Cerebellar cortex (tissue), 1 donor: ENCODE results near the gene ARSG.

Experiments used
- DNase-seq: peaks from one replicate; pipeline ENCODE4 v3.0.0-alpha.2; 2015; ENCODE audit warnings: low spot score

The ARSG gene

GRCh38 chr17:68378268-68379176 is 87.2 kb downstream of the ARSG start:
- DNase-seq, result peak; percentile 78

- DNase-seq, result no peak
Observed at GRCh38 chr17:68379177-68379510, 87.8 kb downstream of the ARSG start.

DNA sequence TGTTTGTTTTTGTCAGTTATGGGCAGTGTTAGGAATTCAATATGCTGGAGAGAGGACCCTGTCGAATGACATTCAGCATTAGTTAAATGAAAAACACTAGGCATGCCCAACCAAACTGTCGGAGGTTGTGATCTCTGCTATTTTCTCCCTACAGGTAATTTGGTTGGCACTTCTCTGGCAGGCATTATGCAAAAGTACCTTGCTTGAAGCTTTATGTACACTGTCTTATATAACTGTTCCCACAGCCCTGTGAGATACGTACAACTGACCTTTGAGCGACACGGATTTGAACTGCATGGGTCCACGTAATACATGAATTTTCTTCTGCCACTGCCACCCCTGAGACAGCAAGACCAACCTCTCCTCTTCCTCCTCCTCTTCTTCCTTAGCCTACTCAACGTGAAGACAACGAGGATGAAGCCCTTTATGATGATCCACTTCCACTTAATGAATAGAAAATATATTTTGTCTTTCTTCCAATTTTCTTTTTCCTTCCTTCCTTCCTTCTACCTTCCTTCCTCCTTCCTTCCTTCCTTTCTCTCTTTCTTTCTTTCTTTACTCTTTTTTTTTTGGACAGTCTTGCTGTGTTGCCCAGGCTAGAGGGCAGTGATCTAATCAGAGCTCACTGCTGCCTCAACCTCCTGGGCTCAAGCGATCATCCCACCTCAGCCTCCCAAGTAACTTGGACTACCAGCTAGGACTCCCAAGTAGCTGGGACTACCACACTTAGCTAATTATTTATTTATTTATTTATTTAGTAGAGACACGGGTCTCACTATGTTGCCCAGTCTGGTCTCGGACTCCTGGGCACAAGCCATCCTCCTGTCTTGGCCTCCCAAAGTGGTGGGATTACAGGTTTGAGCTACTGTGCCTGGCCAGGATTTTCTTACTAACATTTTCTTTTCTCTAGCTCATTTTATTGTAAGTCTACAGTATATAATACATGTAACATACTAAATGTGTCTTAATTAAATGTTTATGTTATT is 88.7 kb downstream of the ARSG start:
- no peak for DNase-seq

- no peak for DNase-seq
Observed at GRCh38 chr17:68381076-68381900, 90.0 kb downstream of the ARSG start.

DNA sequence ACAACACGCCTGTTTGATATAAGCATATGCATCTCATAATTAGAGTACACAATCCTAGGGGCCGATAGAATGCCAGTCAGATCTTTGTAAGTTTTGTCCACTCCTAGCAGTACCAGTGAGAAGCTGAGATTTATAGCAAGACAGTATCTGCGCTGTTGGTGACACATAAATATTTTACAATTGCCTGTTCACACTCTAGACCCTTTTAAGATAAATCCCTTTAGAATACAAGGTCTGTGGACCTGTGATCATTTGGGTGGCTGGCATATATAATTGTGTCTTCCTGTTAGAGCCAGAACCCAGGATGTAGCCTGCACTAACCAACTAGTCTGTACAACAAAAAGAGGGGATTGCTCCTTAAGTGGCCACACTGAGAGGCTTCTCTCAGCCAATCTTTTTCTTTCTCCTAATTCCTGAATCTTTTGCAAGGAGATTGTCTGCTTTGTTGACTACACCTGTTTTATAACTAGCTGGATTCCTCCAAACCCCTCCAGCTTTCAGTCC is 91.3 kb downstream of the ARSG start:
- DNase-seq, result no peak

GRCh38 chr17:68383120-68383442 is 91.8 kb downstream of the ARSG start:
- no peak for DNase-seq

DNA sequence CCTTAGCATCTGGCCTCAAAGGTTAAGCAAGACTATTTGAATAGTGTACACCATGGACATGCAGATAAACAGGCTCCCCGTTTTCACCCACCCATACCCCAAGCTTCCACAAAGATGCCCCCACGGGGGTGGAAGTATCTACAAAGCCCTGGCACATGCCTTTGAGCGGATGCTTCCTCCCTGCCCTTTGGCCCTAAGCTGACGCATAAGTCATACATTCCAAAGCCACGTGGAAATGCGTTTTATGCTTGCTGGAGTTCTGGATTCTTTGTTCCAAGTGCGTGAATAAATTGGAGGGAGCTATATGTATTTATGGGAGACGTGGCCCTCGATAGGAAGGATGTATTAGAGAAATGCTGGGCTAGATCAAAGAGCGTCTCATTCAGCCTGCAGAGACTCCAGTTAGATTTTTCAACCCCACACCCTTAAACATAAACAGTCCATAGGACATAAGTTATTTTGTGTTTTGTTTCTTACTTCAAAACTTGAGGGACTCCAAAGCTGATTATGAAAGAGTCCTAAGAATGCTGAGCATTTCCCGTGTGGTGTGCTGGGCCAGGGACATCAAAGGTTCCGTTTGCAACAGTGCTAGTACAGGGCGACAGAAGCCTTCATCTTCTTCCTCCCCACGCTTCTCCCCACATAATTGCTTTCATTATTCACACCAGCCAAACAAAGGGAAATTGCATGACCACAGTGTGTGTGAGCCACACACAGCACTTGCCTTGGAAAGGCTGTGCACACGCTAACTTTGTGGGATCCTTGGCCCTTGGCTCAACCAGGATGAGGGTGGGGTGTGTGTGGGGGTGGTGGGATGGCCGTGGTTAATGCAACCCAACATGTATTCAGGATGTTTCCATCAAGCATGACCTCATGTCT is 92.4 kb downstream of the ARSG start:
- no peak for DNase-seq

GRCh38 chr17:68384471-68384870 is 93.2 kb downstream of the ARSG start:
- no peak for DNase-seq

- DNase-seq, result no peak
Observed at GRCh38 chr17:68384941-68385340, 93.6 kb downstream of the ARSG start.

DNA sequence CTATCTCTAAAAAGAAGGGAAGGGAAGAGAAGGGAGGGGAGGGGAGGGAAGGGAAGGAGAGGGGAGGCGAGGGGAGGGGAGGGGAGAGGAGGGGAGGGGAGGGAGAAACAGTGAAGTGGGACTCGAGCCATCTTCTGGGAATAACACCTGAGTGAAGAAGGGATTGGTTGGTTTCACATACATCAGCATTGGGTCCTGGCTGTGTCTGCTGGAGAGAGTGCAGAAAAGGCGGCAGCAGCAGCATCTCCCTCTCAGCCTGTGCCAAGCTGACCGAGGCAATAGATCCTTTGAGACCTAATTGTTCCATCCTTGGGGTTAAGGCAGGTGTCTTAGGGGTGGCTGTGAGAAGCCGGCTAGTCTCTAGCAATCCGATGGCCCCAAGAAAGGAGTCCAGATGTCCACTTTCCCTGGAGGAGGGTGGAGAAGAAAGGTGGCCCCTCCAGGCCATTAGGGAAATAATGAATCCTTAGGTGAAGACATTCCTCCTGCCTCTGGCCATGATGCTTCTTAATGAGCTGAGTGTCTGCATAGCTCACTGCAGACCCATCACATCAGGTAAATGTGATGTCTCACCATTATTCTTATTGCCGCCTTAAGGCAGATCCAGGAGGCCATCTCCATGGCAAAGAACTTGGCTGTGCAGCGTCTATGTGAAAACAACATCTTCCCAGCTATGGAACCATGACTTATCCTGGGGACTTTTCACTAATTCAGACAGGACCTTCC is 94.4 kb downstream of the ARSG start:
- DNase-seq, result no peak

DNA sequence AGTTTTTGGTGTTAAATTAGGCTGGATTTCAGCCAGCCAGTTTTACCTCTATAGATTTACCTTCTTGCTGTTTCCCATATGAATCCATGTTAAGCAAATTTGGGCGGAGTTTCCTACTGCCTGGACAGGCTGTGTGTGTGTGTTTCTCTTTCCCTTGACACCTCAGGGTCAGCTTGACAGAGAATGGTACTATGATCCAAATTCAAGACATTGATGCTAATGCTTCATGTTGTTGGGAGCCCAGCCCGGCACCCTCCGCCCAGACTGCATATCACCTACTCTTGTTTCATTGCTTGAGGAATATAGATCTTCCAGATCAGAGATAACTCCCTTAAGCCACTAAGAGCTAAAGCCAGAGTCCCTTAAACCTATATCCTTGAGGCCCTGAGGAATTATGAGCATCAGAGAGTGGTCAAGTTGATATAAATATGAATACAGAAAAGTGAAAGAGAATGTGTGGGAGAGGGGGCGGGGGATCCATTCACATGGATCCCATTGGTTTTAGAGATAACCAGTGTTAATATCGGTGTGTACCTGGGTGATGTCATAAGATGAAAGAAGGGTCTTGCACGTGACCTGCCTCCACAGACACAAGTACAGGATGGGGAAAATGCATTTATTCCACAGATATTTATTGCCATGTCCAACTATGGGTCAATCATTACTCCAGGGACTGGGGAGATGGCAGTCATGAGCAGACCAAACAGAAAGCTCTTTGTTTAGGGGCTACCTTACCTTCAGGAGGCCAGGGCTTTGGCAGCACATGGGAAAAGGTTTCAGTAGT is 96.3 kb downstream of the ARSG start:
- no peak for DNase-seq

DNA sequence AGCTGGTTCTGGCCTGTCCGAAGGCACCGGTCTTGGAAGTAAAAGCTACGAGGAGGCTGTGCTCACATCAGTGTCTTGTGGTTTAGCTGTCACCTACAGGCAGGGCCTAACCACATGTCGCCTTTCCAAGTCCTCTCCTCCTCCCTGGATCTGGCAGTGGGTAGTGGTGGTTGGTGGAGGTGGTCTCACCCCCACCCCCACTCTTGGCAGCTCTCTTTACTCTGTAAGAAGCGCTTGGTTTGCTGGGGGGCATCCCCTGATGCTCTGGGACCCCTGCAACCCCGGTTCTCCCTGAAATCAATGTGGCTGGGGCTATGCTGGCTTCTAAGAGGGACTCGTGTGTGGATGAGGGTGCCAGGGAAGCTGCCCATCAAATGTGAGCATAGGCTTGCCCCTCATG is 97.7 kb downstream of the ARSG start:
- no peak for DNase-seq

GRCh38 chr17:68390888-68391545 is 99.7 kb downstream of the ARSG start:
- no peak for DNase-seq

DNA sequence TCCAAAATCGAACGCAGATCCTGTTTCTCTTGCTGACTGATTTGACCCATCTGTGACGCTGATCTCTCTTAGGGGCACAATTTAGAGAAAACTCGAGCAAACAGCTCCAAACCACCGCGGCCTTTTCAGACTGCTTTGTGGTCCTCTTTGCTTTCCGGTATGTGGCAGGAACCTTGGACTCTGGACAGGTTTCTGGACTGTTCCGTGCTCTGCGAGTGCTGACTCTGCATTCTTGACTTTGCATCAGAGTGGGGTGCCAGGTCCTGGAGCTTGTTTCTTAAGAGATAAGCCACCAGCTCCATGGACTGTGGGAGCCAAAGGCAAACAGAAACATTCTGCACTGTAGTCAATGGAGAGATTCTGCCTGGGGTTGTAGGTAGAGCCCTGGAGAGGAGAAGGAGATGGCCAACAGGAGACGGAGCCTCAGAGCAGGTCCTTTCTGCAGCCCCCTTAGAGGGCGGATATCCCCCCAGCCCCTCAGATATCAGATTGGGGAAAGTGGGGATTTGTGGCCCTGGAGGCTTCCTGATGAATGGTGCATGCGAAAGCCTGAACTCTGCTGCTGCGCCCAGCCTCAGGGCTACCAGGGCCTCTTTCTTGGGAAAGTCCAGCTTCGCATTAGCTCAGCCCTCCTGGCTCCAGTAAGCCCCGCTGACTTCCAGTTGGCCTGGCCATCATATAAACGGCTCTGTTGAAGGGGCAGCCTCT is 100.4 kb downstream of the ARSG start:
- no peak for DNase-seq

- no peak for DNase-seq
Observed at GRCh38 chr17:68394608-68395331, 103.5 kb downstream of the ARSG start.

DNA sequence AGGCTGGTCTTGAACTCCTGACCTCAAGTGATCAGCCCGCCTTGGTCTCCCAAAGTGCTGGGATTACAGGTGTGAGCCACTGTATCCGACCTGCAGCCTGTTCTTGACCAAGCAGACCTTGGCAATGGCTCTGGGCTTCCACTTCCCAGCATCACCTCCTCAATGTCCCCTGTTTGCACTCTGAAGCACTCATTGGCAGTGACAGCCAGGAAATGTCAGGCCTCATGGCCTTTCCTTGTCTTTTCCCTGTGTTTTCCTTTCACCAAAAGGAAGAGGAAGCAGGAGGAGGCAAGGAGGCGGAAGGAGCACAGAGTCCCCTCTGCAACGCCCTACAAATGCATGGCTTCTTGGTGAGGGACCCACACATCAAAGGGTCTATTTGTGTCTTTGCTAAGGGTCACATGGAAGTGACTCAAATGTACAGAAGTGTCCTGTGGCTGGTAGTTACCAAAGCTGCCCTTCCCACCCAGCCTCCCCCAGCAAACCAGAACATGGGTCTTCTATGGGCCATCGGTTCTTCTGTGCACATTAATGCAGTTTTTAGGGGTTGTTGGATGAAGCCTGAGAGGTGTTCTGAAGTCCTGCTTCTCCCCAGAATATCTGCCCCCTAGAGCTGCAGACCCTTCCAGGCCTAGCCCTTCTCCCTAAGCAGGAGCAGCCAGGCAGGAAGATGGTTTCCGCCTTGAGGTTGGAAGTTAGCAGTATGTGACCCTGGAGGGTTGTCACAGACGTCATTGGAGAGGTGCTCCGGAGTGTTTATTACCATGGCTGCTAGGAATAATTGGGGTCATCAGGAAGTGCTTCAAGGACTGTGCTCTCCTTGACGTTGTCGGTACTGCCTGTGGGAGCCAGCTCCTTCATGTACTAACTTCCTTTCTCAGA is 105.2 kb downstream of the ARSG start:
- no peak for DNase-seq

GRCh38 chr17:68397108-68397536 is 105.8 kb downstream of the ARSG start:
- DNase-seq, result no peak
